GM12873 (cell line): Measurements from ENCODE around the gene MAP2K4.

ENCODE experiments used
- CTCF ChIP-seq: IDR thresholded peaks from 2 replicates; pipeline ENCODE4 v1.5.1; 2012; ENCODE audit warnings: low read depth, mild to moderate bottlenecking, moderate library complexity, low read length, control low read depth; ENCODE audit not compliant: insufficient read depth; ENCODE audit errors: missing control alignments

Gene MAP2K4

GRCh38 chr17:12041312-12041711 is 20.6 kb downstream of the MAP2K4 start:
- TF ChIP-seq CTCF = no peak

- TF ChIP-seq CTCF = no peak
Measured at GRCh38 chr17:12043702-12044101, 23.0 kb downstream of the MAP2K4 start.

GRCh38 chr17:12046786-12047185 is 26.1 kb downstream of the MAP2K4 start:
- TF ChIP-seq CTCF = no peak

- no peak for TF ChIP-seq CTCF
Measured at GRCh38 chr17:12047681-12048376, 27.2 kb downstream of the MAP2K4 start.

- no peak for TF ChIP-seq CTCF
Measured at GRCh38 chr17:12048843-12049473, 28.3 kb downstream of the MAP2K4 start.

GRCh38 chr17:12050646-12051225 is 30.1 kb downstream of the MAP2K4 start:
- no peak for TF ChIP-seq CTCF

GRCh38 chr17:12053552-12053951 is 32.9 kb downstream of the MAP2K4 start:
- TF ChIP-seq CTCF = no peak
